Central memory CD8-positive, alpha-beta T cell (primary cell): ENCODE results near the gene PYCARD.
"Not testable (repeated sequence)": the region's sequence is repeated elsewhere in the genome, so short reads cannot be mapped to it uniquely, and the experiment has no call there.

Source experiments
- ATAC-seq: fragments of 150-1000 bp; cut with Tn5 transposase; replicated peaks from 2 replicates; pipeline ENCODE4 v1.10.0; 2022; ENCODE audit warnings: mild to moderate bottlenecking, moderate FRiP score, moderate number of reproducible peaks; ENCODE audit not compliant: poor library complexity, severe bottlenecking; ENCODE audit errors: extremely low read depth
- DNase-seq, 2 donors: peaks; one replicate each; pipeline ENCODE4 v3.0.0; 2021; ENCODE audit warnings: low spot score in 2 of 2
- H3K27ac Mint-ChIP-seq: one replicate; pipeline ENCODE4 v1.8.0; 2022; ENCODE audit warnings: low read depth, mild to moderate bottlenecking, moderate library complexity, mixed read lengths
- H3K27me3 Mint-ChIP-seq: one replicate; pipeline ENCODE4 v1.8.0; 2022; ENCODE audit warnings: mixed read lengths
- H3K36me3 Mint-ChIP-seq: one replicate; pipeline ENCODE4 v1.8.0; 2022; ENCODE audit warnings: mild to moderate bottlenecking, moderate library complexity, mixed read lengths; ENCODE audit not compliant: insufficient read depth
- H3K4me1 Mint-ChIP-seq: one replicate; pipeline ENCODE4 v1.8.0; 2022; ENCODE audit warnings: mixed read lengths
- H3K4me3 Mint-ChIP-seq: one replicate; pipeline ENCODE4 v1.8.0; 2022; ENCODE audit warnings: mild to moderate bottlenecking, moderate library complexity, mixed read lengths
- H3K9me3 Mint-ChIP-seq: one replicate; pipeline ENCODE4 v1.8.0; 2022; ENCODE audit warnings: mixed read lengths

Gene PYCARD

DNA sequence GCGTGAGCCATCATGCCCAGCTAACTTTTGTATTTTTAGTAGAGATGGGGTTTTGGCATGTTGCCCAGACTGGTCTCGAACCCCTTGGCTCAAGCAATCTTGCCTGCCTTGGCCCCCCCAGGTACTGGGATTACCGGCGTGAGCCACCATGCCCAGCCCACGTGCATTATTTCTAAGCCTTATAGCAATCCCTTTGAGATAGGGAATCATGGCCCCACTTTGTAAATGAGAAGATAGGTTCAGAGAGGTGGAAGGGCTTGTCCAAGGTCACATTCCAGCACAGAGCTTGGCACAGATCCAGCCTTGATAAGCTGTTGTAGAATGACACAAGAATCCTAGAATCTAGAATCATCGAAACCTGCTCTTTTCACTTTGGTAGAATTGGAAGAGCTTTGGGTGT, 4.2 kb upstream of the PYCARD start:
- no peak for DNase-seq
- Mint-ChIP-seq H3K4me3 (no peak overlapping the region), H3K4me1 (peaks cover 15% of the 10 kb centered on the region), H3K27ac (no peak overlapping the region), H3K27me3 (no peaks in the 10 kb centered on the region), H3K36me3 (peaks cover 19% of the 10 kb centered on the region), H3K9me3 (no peaks in the 10 kb centered on the region)
- ATAC-seq = no peak

GRCh38 chr16:31204871-31205666, 2.5 kb upstream of the PYCARD start:
- DNase-seq (no peak), ATAC-seq (no peak)
- peaks cover 32% of the 10 kb centered on the region for H3K36me3 Mint-ChIP-seq
- no peak overlapping the region for H3K4me3 Mint-ChIP-seq
- peak overlapping the region; percentile 77 for H3K27ac Mint-ChIP-seq
- no peaks in the 10 kb centered on the region for H3K9me3 Mint-ChIP-seq
- peaks cover 26% of the 10 kb centered on the region for H3K4me1 Mint-ChIP-seq
- H3K27me3 Mint-ChIP-seq = no peaks in the 10 kb centered on the region

DNA sequence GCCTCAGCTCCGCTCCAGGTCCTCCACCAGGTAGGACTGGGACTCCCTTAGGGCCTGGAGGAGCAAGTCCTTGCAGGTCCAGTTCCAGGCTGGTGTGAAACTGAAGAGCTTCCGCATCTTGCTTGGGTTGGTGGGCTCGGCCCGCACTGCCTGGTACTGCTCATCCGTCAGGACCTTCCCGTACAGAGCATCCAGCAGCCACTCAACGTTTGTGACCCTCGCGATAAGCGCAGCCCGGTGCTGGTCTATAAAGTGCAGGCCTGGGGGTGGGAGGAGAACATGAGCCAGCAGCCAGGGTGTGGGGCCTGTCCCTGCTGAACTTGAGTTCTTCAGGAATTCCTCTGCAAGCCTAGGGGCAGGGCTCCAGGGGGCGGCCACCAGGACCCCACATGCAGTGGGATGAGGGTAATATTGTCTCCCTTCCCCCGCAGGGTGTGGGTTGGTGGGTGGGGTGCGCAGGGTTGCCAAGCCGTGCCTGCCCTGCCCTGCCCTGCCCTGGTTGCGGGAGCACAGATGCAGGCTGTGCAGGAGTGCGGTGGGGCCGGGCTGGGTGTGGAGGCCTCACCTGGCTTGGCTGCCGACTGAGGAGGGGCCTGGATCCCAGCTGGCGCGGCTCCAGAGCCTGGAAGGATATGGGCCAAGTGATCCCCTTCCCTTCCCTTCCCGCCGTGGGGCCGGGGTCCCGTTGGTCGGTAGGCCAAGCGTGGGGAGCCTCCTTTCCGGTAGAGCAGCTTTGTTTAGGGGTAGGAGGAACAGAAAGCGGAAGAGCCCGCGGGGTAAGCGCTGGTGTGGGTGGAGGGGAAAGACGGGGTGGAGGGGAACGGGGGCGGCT, 762 bp downstream of the PYCARD start:
- H3K4me1 Mint-ChIP-seq = peaks cover 44% of the 10 kb centered on the region
- ATAC-seq (peak; percentile 74), DNase-seq (peak in 1 of 2 donors; percentile 32)
- H3K27ac Mint-ChIP-seq = peak overlapping the region; percentile 92
- H3K27me3 Mint-ChIP-seq = no peaks in the 10 kb centered on the region
- H3K4me3 Mint-ChIP-seq = peak overlapping the region; percentile 90
- no peaks in the 10 kb centered on the region for H3K9me3 Mint-ChIP-seq
- peaks cover 38% of the 10 kb centered on the region for H3K36me3 Mint-ChIP-seq

GRCh38 chr16:31200821-31201568, 1.6 kb downstream of the PYCARD start:
- H3K9me3 Mint-ChIP-seq = no peaks in the 10 kb centered on the region
- peak overlapping the region; percentile 92 for H3K27ac Mint-ChIP-seq
- no peak for DNase-seq
- peaks cover 48% of the 10 kb centered on the region for H3K4me1 Mint-ChIP-seq
- H3K4me3 Mint-ChIP-seq = peak overlapping the region; percentile 90
- no peaks in the 10 kb centered on the region for H3K27me3 Mint-ChIP-seq
- peaks cover 41% of the 10 kb centered on the region for H3K36me3 Mint-ChIP-seq
- ATAC-seq = peak; percentile 41

- H3K4me3 Mint-ChIP-seq = not testable (repeated sequence)
These were observed 2.4 kb downstream of the PYCARD start for GRCh38 chr16:31200111-31200510.

DNA sequence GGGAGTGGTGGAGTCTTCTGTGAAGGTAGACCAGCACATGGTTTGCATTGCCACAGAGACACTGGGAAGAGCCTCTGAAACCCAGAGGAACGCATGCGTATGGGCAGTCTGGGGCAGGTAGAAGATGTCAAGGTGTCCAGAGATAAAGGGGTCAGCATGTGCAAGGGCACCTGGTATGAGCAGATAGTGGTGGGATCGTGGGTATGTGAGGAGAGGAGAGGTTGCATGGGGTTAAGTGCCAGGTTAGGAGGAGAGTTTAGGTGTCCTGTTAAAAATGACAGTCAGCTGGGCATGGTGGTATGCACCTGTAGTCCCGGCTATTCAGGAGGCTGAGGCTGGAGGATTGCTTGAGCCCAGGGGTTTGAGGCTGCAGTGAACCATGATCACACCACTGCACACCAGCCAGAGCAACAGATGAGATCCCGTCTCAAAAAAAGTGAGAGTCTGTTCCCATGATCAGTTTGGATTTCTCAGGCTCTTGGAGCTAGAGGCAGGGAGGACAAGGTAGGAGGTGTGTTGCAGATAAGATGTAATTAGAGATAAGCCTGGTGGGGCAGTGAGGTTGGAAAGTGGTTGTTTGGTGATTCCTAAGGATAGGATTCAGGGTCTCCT, 3.0 kb downstream of the PYCARD start:
- no peaks in the 10 kb centered on the region for H3K27me3 Mint-ChIP-seq
- peak overlapping the region; percentile 0 for H3K27ac Mint-ChIP-seq
- no peak for DNase-seq
- peaks cover 54% of the 10 kb centered on the region for H3K36me3 Mint-ChIP-seq
- H3K4me1 Mint-ChIP-seq = peaks cover 55% of the 10 kb centered on the region
- no peaks in the 10 kb centered on the region for H3K9me3 Mint-ChIP-seq
- ATAC-seq = no peak
- H3K4me3 Mint-ChIP-seq = peak overlapping the region; percentile 0

More at GRCh38 chr16:31200111-31200510, 2.4 kb downstream of the PYCARD start:
- not testable (repeated sequence) for DNase-seq, H3K9me3 Mint-ChIP-seq, ATAC-seq, H3K27me3 Mint-ChIP-seq
- H3K36me3 Mint-ChIP-seq = peaks cover 48% of the 10 kb centered on the region
- H3K27ac Mint-ChIP-seq = peak overlapping the region; percentile 19
- H3K4me1 Mint-ChIP-seq = peaks cover 51% of the 10 kb centered on the region

DNA sequence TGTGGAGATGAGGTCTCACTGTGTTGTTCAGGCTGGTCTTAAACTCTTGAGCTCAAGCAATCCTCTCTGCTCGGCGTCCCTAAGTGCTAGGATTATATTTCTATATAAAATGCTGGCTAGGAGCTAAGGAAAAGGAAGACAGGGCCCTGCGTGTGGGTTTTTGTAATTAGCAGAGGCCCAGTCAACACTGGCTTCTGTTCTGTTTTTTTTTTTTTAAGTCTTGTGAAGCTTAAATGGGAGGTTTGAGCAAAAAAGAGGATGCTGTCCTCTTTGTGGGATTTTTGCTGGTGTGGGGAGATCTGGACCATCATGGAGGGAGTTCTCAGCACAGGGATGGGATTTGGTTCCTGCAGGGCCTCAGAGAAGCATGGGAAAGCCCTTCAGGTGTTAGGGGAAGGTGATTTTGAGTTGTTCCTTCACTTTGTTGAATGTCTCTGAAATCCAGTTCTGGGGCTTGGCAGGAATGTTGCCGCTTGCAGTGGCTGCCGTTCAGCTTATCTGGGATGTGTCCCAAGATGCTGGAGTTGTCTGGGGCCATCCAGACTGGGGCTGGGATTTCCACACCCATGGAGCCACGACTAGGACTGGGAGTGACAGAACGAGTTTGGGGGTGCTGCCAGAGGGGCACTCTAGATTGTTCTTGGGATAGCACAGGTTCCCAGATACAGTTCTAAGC, 4.2 kb downstream of the PYCARD start:
- peaks cover 64% of the 10 kb centered on the region for H3K36me3 Mint-ChIP-seq
- H3K27me3 Mint-ChIP-seq = no peaks in the 10 kb centered on the region
- peak overlapping the region; percentile 82 for H3K27ac Mint-ChIP-seq
- DNase-seq (no peak), ATAC-seq (no peak)
- H3K4me1 Mint-ChIP-seq = peaks cover 58% of the 10 kb centered on the region
- no peaks in the 10 kb centered on the region for H3K9me3 Mint-ChIP-seq
- no peak overlapping the region for H3K4me3 Mint-ChIP-seq

GRCh38 chr16:31196324-31197088, 6.1 kb downstream of the PYCARD start:
- no peak overlapping the region for H3K4me3 Mint-ChIP-seq
- no peaks in the 10 kb centered on the region for H3K27me3 Mint-ChIP-seq
- H3K27ac Mint-ChIP-seq = peak overlapping the region; percentile 8
- ATAC-seq = no peak
- peaks cover 67% of the 10 kb centered on the region for H3K36me3 Mint-ChIP-seq
- H3K4me1 Mint-ChIP-seq = peaks cover 58% of the 10 kb centered on the region
- no peaks in the 10 kb centered on the region for H3K9me3 Mint-ChIP-seq
- DNase-seq = no peak

GRCh38 chr16:31195861-31196260, 6.7 kb downstream of the PYCARD start:
- peak overlapping the region; percentile 8 for H3K27ac Mint-ChIP-seq
- peaks cover 67% of the 10 kb centered on the region for H3K36me3 Mint-ChIP-seq
- not testable (repeated sequence) for H3K27me3 Mint-ChIP-seq, H3K4me3 Mint-ChIP-seq, ATAC-seq, H3K9me3 Mint-ChIP-seq, DNase-seq
- peaks cover 58% of the 10 kb centered on the region for H3K4me1 Mint-ChIP-seq

DNA sequence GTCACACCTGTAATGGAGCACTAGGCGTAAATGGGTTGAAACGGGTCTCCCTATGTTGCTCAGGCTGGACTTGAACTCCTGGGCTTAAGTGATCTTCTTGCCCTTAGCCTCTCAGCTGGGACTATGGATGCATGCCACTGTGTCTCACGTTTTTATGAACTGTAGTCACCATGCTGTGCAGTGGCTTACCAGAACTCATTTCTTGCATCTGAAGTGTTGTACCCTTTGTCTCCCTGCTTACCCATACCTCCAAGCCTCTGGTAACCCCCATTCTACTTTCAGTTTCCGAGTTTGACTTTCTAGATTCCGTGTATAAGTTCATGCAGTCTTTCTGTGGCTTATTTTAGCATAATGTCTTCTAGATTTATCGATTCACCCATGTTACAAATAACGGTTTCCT, 7.7 kb downstream of the PYCARD start:
- Mint-ChIP-seq H3K27ac (no peak overlapping the region), H3K9me3 (no peaks in the 10 kb centered on the region), H3K4me3 (no peak overlapping the region), H3K27me3 (no peaks in the 10 kb centered on the region), H3K4me1 (peaks cover 62% of the 10 kb centered on the region), H3K36me3 (peaks cover 72% of the 10 kb centered on the region)
- DNase-seq (no peak), ATAC-seq (no peak)

- H3K36me3 Mint-ChIP-seq = peaks cover 80% of the 10 kb centered on the region
- H3K4me3 Mint-ChIP-seq = peak overlapping the region; percentile 52
- no peaks in the 10 kb centered on the region for H3K9me3 Mint-ChIP-seq
- peaks cover 64% of the 10 kb centered on the region for H3K4me1 Mint-ChIP-seq
- H3K27ac Mint-ChIP-seq = peak overlapping the region; percentile 61
- no peak for DNase-seq
- no peak for ATAC-seq
- no peaks in the 10 kb centered on the region for H3K27me3 Mint-ChIP-seq
These were observed 8.7 kb downstream of the PYCARD start for GRCh38 chr16:31193874-31194273.
